ENCODE measurements around the gene NOS1AP.

GRCh38 chr1:162186406-162186805 lies 116.9 kb downstream of the NOS1AP start:
- TF ChIP-seq CTCF (IDR thresholded peaks at IDR 0.05; ENCODE audit: low read length) (no peak), EZH2 (optimal IDR thresholded peaks at IDR 0.05; ENCODE audit: low read depth, low read length) (no peak)
